GM19240 (cell line): ENCODE data around the gene PHF5A.
A peak's percentile ranks its signal among the peaks of the same experiment; 100 is the strongest.

Experiments
- DNase-seq: peaks from one replicate; pipeline ENCODE4 v3.0.0; 2011; ENCODE audit warnings: low spot score; ENCODE audit not compliant: insufficient read length

Gene PHF5A

GRCh38 chr22:41468381-41469217 is at the start of gene PHF5A, which contains the start of gene ACO2:
Gene PHF5A, minus strand, starts transcription at chr22:41468692. Its CDS starts 39 bp downstream, at chr22:41468653.
Gene ACO2, plus strand, starts transcription at chr22:41469117. Its CDS starts 30 bp downstream, at chr22:41469147.
- peak; percentile 85 for DNase-seq

GRCh38 chr22:41518048-41518347 is 49.5 kb upstream of the PHF5A start:
- DNase-seq: no peak

- DNase-seq: no peak
Observed at GRCh38 chr22:41517172-41518047, 48.9 kb upstream of the PHF5A start.

GRCh38 chr22:41516462-41516861 is 48.0 kb upstream of the PHF5A start:
- DNase-seq: no peak

- no peak for DNase-seq
Observed at GRCh38 chr22:41513391-41513790, 44.9 kb upstream of the PHF5A start.

GRCh38 chr22:41512421-41513194 is 44.1 kb upstream of the PHF5A start:
- no peak for DNase-seq

- no peak for DNase-seq
Observed at GRCh38 chr22:41511521-41511968, 43.1 kb upstream of the PHF5A start.

GRCh38 chr22:41508770-41509170 is 40.3 kb upstream of the PHF5A start:
- no peak for DNase-seq

- no peak for DNase-seq
Observed at GRCh38 chr22:41507330-41508063, 39.0 kb upstream of the PHF5A start.

GRCh38 chr22:41505511-41506220 is 37.2 kb upstream of the PHF5A start:
- DNase-seq: no peak

- DNase-seq: no peak
Observed at GRCh38 chr22:41504816-41505215, 36.3 kb upstream of the PHF5A start.

GRCh38 chr22:41504397-41504796 is 35.9 kb upstream of the PHF5A start:
- no peak for DNase-seq

- peak; percentile 37 for DNase-seq
Observed at GRCh38 chr22:41501209-41501608, 32.7 kb upstream of the PHF5A start.

- DNase-seq: no peak
Observed at GRCh38 chr22:41500303-41500702, 31.8 kb upstream of the PHF5A start.

- no peak for DNase-seq
Observed at GRCh38 chr22:41499624-41500280, 31.3 kb upstream of the PHF5A start.

- DNase-seq: no peak
Observed at GRCh38 chr22:41498303-41498835, 29.9 kb upstream of the PHF5A start.

GRCh38 chr22:41491374-41492100 is 23.0 kb upstream of the PHF5A start:
- no peak for DNase-seq

GRCh38 chr22:41488596-41489385 is 20.3 kb upstream of the PHF5A start:
- no peak for DNase-seq
